Measurements from ENCODE around the gene ARL2BP. TPM values are rescaled to one million over a fixed set of nuclear protein-coding genes. Genes with fewer than 3 reads are reported as not detected.

Gene ARL2BP
- total RNA-seq, 1 experiment from 2014 or later: 10.6 TPM

DNA sequence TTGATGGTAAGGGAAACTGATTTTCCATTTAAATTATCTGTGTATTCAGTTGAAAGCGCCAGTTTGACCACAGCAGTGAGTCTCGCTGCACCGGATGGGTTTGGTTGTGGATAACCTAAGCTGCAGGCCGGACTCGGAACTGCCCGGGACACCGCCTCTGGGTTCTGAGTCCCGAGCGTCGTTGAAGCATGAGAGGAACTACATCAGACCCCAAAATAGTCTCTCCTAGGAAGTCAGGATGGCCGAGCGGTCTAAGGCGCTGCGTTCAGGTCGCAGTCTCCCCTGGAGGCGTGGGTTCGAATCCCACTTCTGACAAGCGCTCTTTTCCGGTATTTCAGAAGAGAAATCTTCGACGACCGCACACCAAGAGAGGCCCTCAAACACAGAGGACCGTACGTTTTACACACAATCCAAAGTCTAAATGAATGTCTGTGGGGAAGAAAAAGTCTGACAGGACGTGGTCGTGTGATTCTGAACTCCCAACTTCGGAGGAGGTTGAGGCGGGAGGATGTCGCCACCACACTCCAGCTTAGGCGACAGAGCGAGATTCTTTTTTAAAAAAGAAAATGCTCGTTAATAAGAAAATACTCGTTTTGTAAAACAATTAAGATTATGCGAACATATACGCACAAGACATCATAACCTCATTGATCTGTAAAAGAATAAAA is 54.8 kb downstream of the ARL2BP start (continued):
- no peak for TF ChIP-seq JUN (CRISPR knock-in tag; IDR thresholded peaks at IDR 0.05)
- TF ChIP-seq NR2C2 (CRISPR knock-in tag; IDR thresholded peaks at IDR 0.05): no peak
- no peak for TF ChIP-seq SP1 (CRISPR knock-in tag; conservative IDR thresholded peaks at IDR 0.05)
- TF ChIP-seq MXD4 (CRISPR knock-in tag; IDR thresholded peaks at IDR 0.05; ENCODE audit: borderline replicate concordance): no peak

DNA sequence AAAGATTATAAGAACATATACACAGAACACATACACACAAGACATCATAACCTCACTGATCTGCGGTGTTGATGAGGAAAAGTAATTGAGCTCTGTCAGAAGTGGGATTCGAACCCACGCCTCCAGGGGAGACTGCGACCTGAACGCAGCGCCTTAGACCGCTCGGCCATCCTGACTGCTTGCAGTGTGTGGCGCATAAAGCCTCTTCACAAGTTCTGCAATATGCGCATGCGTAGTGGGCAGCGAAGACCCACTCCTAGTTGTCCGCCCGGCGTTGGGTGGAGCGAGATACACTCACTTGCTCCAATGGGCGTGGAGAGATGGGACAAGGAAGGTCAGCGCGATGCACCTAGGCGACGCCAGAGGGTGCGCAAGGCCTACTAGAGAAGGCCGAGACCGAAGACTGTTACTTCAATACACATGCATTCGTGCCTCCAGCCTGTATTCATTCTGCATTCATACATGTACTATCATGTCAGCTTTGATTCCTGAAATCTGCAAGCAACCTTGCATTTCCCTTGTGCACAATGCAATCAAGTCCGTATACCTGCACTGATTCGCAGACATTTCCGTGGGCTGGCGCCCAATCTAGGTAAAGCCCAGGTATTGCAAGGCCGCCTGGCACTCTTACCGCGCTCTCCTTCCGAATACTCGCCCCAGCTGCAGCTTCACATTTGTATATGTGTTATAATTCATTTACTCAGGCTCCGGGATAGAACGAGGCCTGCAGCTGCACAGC is 55.5 kb downstream of the ARL2BP start:
- ATAC-seq: peak; percentile 85
- CTCF ChIA-PET: interaction anchor here (0.6 to 10.4 kb wide), 25 partner anchors 10 to 336 kb away, joined by 3 to 259 read pairs (median 4); partner anchors contain the start of genes ARL2BP, CIAPIN1, COQ9 and CPNE2
- Mint-ChIP-seq H3K4me1 (peaks cover 16% of the 10 kb centered on the region), H3K4me3 (no peak overlapping the region), H3K27me3 (ENCODE audit: low read depth) (peaks cover 13% of the 10 kb centered on the region), H3K36me3 (no peaks in the 10 kb centered on the region), H3K27ac (no peak overlapping the region), H3K9me3 (no peaks in the 10 kb centered on the region)
- POLR2A ChIA-PET: interaction anchor here (1.6 to 1.8 kb wide), 2 partner anchors 13 to 117 kb away, joined by 3 to 12 read pairs; no protein-coding TSS in a partner anchor
- TF ChIP-seq, protein P1, sequence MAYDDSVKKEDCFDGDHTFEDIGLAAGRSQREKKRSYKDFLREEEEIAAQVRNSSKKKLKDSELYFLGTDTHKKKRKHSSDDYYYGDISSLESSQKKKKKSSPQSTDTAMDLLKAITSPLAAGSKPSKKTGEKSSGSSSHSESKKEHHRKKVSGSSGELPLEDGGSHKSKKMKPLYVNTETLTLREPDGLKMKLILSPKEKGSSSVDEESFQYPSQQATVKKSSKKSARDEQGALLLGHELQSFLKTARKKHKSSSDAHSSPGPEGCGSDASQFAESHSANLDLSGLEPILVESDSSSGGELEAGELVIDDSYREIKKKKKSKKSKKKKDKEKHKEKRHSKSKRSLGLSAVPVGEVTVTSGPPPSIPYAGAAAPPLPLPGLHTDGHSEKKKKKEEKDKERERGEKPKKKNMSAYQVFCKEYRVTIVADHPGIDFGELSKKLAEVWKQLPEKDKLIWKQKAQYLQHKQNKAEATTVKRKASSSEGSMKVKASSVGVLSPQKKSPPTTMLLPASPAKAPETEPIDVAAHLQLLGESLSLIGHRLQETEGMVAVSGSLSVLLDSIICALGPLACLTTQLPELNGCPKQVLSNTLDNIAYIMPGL (CRISPR knock-in tag; IDR thresholded peaks at IDR 0.05): peak; percentile 83
- TF ChIP-seq, protein P2, sequence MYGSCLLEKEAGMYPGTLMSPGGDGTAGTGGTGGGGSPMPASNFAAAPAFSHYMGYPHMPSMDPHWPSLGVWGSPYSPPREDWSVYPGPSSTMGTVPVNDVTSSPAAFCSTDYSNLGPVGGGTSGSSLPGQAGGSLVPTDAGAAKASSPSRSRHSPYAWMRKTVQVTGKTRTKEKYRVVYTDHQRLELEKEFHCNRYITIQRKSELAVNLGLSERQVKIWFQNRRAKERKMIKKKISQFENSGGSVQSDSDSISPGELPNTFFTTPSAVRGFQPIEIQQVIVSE (CRISPR knock-in tag; IDR thresholded peaks at IDR 0.05; ENCODE audit: borderline replicate concordance): no peak
- TF ChIP-seq, protein P3, sequence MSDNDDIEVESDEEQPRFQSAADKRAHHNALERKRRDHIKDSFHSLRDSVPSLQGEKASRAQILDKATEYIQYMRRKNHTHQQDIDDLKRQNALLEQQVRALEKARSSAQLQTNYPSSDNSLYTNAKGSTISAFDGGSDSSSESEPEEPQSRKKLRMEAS (CRISPR knock-in tag; IDR thresholded peaks at IDR 0.05): peak; percentile 52; the same call in 1 of the 2 replicates
- TF ChIP-seq CREM (CRISPR knock-in tag; IDR thresholded peaks at IDR 0.05) (no peak), SP1 (CRISPR knock-in tag; conservative IDR thresholded peaks at IDR 0.05) (peak; percentile 94), GABPB1 (CRISPR knock-in tag; IDR thresholded peaks at IDR 0.05) (peak; percentile 83), RORB (CRISPR knock-in tag; IDR thresholded peaks at IDR 0.05) (0 out of 2 replicates have a peak, but pooled peaks have one; percentile 5), JAZF1 (CRISPR knock-in tag; IDR thresholded peaks at IDR 0.05) (no peak), TEAD1 (CRISPR knock-in tag; IDR thresholded peaks at IDR 0.05) (peak; percentile 74; the same call in 1 of the 2 replicates), FOXK1 (CRISPR knock-in tag; IDR thresholded peaks at IDR 0.05) (peak; percentile 54), ETV6 (CRISPR knock-in tag; IDR thresholded peaks at IDR 0.05) (0 out of 2 replicates have a peak, but pooled peaks have one; percentile 13)
- TF ChIP-seq, protein P4, sequence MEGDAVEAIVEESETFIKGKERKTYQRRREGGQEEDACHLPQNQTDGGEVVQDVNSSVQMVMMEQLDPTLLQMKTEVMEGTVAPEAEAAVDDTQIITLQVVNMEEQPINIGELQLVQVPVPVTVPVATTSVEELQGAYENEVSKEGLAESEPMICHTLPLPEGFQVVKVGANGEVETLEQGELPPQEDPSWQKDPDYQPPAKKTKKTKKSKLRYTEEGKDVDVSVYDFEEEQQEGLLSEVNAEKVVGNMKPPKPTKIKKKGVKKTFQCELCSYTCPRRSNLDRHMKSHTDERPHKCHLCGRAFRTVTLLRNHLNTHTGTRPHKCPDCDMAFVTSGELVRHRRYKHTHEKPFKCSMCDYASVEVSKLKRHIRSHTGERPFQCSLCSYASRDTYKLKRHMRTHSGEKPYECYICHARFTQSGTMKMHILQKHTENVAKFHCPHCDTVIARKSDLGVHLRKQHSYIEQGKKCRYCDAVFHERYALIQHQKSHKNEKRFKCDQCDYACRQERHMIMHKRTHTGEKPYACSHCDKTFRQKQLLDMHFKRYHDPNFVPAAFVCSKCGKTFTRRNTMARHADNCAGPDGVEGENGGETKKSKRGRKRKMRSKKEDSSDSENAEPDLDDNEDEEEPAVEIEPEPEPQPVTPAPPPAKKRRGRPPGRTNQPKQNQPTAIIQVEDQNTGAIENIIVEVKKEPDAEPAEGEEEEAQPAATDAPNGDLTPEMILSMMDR (IDR thresholded peaks at IDR 0.05): peak; percentile 83
- peak; percentile 99 for DNase-seq (ENCODE audit: low spot score)

DNA sequence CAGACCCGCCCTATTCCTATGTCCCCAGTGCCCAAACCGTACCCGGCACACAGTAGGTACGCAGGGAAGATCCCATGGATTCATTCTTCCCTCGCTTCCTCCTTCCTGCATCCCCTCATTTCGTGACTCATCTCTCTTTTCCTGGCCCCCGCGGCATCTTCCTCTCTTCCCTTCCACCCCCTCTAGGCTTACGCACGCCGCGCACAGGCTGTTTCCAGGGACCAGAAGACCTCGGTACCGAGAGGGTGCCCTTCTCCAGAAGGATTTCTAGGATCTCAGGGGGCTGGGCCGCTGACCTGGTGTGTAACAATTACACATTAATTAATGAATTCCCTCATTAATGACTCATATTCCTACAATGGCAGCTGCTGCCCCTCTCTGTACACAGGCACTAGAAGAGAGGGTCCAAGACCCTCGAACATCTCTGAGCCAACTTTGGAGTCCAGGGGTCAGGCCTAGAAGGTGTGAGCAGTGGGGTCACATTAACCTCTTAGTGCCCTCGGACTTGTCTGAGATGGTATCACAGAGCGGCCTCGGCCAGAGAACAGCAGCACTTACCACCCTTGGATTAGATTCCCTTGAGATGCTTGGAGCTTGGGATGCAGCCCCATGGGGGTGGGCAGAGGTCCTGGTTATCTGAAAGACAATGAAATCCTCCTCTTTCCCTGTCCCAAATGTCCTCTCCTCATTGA is 56.2 kb downstream of the ARL2BP start:
- Mint-ChIP-seq H3K27ac (no peak overlapping the region), H3K4me3 (no peak overlapping the region), H3K4me1 (peaks cover 16% of the 10 kb centered on the region), H3K9me3 (no peaks in the 10 kb centered on the region), H3K27me3 (ENCODE audit: low read depth) (peaks cover 13% of the 10 kb centered on the region), H3K36me3 (no peaks in the 10 kb centered on the region)
- ChIA-PET CTCF (interaction anchor here (0.6 to 10.4 kb wide), 17 partner anchors 10 to 337 kb away, joined by 3 to 259 read pairs (median 5); partner anchors contain the start of genes CPNE2, CX3CL1 and POLR2C), POLR2A (interaction anchor here (1.6 to 1.8 kb wide), 2 partner anchors 13 to 116 kb away, joined by 3 to 12 read pairs; no protein-coding TSS in a partner anchor)
- DNase-seq (ENCODE audit: low spot score) (peak; percentile 28), ATAC-seq (no peak)
- TF ChIP-seq, protein P5, sequence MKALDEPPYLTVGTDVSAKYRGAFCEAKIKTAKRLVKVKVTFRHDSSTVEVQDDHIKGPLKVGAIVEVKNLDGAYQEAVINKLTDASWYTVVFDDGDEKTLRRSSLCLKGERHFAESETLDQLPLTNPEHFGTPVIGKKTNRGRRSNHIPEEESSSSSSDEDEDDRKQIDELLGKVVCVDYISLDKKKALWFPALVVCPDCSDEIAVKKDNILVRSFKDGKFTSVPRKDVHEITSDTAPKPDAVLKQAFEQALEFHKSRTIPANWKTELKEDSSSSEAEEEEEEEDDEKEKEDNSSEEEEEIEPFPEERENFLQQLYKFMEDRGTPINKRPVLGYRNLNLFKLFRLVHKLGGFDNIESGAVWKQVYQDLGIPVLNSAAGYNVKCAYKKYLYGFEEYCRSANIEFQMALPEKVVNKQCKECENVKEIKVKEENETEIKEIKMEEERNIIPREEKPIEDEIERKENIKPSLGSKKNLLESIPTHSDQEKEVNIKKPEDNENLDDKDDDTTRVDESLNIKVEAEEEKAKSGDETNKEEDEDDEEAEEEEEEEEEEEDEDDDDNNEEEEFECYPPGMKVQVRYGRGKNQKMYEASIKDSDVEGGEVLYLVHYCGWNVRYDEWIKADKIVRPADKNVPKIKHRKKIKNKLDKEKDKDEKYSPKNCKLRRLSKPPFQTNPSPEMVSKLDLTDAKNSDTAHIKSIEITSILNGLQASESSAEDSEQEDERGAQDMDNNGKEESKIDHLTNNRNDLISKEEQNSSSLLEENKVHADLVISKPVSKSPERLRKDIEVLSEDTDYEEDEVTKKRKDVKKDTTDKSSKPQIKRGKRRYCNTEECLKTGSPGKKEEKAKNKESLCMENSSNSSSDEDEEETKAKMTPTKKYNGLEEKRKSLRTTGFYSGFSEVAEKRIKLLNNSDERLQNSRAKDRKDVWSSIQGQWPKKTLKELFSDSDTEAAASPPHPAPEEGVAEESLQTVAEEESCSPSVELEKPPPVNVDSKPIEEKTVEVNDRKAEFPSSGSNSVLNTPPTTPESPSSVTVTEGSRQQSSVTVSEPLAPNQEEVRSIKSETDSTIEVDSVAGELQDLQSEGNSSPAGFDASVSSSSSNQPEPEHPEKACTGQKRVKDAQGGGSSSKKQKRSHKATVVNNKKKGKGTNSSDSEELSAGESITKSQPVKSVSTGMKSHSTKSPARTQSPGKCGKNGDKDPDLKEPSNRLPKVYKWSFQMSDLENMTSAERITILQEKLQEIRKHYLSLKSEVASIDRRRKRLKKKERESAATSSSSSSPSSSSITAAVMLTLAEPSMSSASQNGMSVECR (CRISPR knock-in tag; IDR thresholded peaks at IDR 0.05; ENCODE audit: borderline replicate concordance): 0 out of 2 replicates have a peak, but pooled peaks have one; percentile 53
- no peak for TF ChIP-seq ZNF671 (CRISPR knock-in tag; IDR thresholded peaks at IDR 0.05)

Data from WTC11 (cell line).